Endometrial microvascular endothelial cells (primary cell): ENCODE measurements around the gene CERS1. TPM values are rescaled to one million over a fixed set of nuclear protein-coding genes. Genes with fewer than 3 reads are reported as not detected.

Source experiments
- in situ Hi-C: cut with HindIII; loops from 2 replicates; pipeline ENCODE4 v1.10.0; 2017; ENCODE audit warnings: low sequenced_read_pairs, low pct_unique_long_range_greater_than_20kb; ENCODE audit errors: inconsistent ontology term
- total RNA-seq: library from RNA; depleted of rRNA; stranded (reverse); fragments of >200 nt; gene quantifications from one replicate; pipeline ENCODE4 v1.2.3, GENCODE V29; 2015; ENCODE audit errors: inconsistent ontology term

Gene CERS1, protein sequence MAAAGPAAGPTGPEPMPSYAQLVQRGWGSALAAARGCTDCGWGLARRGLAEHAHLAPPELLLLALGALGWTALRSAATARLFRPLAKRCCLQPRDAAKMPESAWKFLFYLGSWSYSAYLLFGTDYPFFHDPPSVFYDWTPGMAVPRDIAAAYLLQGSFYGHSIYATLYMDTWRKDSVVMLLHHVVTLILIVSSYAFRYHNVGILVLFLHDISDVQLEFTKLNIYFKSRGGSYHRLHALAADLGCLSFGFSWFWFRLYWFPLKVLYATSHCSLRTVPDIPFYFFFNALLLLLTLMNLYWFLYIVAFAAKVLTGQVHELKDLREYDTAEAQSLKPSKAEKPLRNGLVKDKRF
- not detected for total RNA-seq

DNA sequence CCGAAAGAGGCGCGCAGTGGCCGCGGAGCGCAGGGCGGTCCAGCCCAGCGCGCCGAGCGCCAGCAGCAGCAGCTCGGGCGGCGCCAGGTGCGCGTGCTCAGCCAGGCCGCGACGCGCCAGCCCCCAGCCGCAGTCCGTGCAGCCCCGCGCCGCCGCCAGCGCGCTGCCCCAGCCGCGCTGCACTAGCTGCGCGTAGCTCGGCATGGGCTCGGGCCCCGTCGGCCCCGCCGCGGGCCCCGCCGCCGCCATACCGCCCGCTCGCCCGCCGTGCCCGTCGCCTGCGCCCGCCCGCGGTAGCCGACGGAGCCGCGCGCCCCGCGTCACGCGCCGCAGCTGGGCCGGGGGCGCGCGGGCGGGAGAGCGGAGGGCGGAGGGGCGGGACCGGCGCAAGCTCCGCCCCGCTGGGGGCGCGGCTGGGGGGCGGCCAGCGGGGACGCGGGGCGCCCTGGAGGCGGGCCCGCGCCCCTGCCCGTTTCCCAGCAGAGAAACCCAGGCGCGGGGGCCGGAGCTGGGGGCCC is at the start of gene CERS1:
Gene CERS1 (minus strand): TSS at position 335 of the 518 bp plus-strand sequence. CDS start 86 bp downstream, at position 249.
- in situ Hi-C loops: no loop called here

DNA sequence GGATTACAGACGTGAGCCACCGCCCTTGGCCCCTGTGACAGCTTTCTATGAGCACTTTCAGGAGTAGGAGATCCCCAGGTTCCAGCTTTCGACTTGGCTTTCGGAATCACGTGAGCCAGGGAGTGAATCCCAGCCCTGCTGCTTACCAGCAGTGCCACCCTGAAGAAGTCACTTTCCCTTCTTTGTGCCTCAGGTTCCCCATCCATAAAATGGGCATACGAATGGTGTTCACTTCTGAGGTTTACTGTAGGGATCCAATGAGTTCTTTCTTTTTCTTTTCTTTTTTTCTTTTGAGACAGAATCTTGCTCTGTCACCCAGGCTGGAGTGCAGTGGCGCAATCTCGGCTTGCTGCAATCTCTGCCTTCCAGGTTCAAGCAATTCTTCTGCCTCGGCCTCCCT is 49.3 kb upstream of the CERS1 start:
- in situ Hi-C loops: no loop called here

DNA sequence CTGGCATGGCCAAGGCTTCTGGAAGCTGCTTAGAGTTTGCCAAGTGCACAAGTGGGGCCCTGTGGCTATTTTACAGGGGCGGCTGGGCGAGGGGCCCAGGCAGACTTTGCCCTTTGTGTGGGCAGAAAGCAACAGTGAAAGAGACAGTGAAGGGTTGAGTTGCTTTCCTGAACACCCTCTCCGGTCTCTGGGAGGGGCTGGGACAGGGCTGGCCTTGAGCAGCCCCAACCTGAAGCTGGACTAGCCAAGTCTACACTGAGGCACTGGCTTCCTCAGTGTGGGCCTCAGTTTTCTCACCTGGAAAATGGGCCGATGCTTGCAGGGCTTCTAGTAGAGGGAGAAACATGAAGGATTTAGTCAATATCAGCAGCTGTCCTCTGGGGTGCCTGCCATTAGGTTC is 47.5 kb upstream of the CERS1 start:
- in situ Hi-C loops: no loop called here

DNA sequence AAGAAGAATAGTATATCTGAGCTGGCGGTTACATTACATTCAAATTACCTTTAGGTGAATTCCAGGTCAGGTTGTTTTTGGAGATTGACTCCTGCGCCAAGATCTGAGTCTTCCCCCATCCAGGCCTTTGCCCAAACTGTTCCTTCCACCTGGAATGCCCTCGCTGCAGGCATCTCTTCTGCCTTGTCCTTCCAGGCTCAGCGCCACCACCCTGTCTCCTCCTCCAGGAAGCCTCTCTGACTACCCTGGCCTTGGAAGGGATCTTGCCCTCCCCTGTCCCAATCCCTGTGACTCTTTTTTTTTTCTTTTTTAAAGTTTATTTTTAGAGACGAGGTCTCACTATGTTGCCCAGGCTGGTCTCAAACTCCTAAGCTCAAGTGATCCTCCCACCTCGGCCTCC is 46.7 kb upstream of the CERS1 start:
- in situ Hi-C loops: no loop called here

DNA sequence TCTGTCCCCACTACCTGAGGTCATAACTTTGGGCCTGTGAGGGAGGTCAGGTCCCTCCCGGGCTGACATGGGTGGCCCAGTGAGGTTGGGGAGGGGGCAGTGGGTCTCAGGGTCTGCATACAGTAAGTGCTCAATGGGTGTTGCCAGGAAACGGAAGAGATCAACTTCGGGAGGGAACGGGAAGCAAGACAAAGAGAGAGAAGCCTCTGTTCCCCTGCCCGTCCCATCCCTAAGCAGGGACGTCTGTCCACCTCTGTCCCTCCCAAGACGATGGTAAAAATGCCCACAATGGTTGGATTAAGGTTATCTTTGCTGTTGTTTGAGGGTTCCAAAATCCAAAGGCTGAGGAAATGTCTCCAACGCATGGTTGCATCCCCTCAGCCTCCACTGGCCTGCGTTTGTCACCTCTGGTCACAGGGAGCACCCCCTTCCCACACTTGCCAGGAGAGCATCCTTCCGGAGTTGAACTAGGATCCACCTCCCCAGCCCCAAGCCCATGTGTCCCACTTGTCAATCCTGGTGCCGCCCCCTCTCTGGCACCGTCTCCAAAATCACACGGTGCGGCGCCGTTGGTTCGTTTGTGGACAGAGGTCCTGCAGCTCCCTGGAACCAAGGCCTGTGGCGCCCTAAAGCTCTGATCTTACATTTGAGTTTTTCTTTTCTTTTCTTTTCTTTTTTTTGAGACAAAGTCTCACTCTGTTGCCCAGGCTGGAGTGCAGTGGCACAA is 45.8 kb upstream of the CERS1 start:
- in situ Hi-C loops: no loop called here

DNA sequence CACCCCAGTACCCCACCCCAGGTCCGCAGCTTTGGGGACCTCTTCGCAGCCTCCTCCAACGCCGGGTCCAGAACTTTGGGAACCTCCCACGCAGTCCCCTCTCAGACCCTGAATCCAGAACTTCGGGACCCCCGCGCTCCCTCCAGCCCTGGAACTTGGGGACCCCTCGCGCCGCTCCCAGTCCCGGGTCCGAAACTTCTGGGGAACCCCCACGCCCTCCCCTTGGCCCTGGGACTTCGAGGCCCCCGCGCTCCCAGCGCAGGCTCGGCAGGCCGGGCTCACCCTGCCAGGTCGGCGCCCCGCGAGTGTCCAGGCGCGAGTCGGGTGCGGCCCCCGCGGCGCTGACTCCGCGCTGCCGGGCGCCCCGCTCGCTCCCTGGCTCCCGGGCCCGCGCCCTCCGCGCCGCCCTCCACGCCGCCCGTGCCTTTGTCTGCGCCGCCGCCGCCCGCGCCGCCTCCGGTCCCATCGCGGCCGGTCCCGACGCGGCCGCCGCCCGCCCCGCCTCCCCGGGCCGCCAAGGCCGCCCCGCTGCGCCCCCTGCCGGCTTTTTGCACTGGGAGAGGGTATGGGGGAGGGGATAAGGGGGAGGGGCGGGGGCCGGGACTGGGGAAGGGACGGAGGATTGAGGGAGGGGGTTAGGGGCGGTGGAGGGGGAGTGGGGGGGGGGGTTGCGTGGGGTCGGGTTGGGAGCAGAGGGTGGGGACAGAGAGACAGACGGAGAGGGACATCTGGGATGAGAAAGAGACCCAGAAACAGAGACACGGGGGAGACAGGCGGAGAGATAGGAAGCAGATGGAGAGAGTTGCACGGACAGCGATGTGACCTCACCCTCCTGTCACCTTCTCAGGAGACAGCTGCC is 45.0 kb upstream of the CERS1 start, which contains the start of gene HOMER3:
Gene HOMER3 (minus strand): TSS at position 449 of the 859 bp plus-strand sequence. CDS start 2,235 bp downstream, outside the sequence.
- in situ Hi-C loops: no loop called here

DNA sequence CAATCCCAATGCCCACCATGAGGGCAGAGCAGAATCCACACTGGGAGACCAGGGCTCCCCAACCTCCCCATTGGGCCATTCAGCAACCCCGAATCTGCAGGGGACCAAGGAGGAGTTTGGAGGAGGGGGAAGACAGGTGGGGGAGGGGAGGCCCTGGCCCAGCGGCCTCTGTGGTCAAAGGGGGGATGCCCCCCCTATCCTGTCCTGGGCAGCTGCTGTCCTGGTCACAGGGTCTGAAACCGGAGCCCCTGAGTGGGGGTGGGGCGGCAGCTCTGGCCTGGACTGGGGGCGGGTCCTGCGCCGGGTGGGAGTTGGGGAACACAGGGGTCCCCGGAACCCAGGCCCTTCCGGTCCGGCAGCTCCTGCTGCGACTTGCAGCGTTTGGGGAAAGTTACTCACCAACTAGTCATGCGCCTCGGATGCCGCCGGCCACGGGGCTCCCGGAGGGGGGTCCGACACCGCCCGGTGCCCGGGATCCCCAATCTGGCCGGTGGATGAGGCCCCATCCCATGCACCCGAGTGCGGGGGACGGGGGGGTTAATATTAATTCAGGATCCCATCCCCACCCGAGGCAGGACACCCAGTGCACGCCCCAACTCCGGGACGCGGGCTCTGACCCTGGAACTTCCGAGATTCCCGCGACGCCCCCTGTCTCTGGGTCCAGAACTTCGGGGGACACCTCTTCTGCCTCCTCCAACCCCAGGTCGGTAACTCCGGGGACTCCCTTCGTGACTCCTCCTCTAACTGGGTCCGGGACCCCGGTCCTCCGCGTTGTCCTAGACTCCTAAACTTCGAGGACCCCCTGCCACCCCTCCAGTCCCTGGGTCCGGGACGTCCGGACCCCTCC is 44.2 kb upstream of the CERS1 start:
- in situ Hi-C loops: no loop called here

DNA sequence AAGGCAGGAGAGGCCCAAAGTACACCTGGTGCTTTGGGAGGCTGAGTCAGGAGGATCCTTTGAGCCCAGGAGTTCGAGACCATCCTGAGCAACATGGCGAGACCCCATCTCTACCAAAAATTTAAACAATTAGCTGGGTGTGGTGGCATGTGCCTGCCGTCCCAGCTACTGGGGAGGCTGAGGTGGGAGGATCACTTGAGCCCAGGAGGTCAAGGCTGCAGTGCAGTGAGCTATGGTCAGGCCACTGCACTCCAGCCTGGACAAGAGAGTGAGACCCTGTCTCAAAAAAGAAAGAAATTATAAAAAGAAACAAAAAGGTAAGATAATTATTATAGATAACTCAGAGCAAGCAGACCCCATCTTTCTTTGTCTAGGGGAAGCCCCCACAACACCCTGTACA is 43.2 kb upstream of the CERS1 start:
- in situ Hi-C loops: no loop called here

DNA sequence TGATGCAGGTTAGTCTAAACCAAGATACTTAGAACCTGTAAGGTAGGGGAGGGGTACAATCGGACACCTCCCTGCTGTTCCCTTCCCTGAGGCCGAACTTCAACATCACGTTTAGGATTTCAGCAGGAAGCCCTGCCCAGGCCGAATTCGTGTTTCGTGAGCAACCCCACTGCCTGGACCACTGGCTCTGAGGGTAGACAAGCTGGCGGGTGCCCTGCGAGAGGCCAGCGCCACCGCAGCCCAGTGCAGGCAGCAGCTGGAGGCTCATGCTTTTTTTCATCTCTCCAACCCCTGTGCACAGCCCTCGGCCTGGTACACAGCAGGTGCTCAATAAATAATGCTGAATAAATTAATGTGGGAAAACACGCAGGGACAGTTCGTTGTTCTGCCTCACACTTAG is 37.3 kb upstream of the CERS1 start:
- in situ Hi-C loops: no loop called here

DNA sequence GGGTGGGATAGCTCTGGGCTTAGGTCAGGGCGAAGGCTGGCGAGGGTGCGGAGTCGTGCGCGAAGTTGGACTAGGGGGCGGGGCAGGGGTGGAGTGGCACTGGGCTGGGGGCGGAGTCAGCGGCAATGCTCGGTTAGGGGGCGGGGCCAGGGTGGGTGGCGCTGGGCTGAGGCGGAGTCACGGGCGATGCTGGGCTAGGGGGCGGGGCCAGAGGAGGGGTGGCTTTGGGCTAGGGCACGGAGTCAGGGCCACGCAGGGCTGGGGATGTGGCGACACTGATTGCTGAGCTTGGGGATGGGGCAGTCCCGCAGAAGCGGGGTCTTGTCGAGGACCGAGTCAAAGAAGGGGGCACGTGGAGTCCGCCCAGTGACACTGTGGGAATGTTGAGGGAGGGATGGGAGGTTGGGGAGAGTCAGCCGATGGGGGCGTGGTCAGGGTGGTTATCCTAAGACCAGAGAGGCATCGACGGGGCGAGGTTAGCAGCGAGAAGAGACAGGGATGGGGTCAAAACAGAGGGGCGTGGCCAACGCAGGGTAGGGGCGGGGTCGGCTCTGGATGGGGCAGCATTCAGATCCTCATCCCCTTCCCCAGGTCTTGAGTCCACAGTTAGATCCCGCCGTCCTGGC is 36.4 kb upstream of the CERS1 start:
- in situ Hi-C loops: no loop called here

DNA sequence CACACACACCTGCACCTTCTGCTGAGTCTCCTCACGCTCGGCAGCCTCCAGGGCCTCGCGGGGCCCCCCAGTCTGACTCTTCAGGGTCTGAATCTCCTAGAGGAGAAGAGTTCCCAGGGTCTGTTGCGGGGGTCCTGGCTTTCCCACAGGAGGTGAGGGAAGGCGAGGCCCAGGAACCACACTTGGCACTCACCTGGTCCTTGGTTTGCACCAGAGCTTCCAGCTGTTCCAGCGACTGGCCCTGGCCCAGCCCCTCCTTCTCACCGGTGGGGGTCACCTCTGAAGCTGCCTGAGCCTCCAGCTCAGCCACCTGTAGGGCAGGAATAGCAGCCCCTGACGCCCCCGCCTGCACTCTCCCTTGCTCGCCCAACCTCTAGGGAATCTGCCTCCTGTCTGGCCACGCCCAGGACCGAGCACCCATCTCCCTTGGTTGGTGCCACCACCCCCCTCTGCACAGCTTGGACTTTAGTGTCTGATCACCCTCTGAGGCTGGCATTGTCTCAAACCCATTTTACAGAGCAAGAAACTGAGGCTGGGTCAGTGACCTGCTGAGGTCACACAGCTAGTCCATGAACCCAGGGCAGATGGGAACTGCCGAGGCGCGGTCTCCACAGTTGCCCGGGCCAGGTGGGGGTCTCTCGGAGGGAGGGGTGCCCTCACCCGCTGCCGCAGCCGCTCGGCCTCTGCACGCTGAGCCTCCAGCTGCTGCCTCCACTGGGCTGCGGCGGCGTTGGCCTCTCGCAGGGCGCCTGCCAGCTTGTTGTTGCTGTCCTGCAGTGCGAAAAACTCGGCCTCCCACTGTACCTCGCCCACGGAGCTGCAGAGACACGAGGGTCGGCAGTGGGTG is 35.6 kb upstream of the CERS1 start:
- in situ Hi-C loops: no loop called here

DNA sequence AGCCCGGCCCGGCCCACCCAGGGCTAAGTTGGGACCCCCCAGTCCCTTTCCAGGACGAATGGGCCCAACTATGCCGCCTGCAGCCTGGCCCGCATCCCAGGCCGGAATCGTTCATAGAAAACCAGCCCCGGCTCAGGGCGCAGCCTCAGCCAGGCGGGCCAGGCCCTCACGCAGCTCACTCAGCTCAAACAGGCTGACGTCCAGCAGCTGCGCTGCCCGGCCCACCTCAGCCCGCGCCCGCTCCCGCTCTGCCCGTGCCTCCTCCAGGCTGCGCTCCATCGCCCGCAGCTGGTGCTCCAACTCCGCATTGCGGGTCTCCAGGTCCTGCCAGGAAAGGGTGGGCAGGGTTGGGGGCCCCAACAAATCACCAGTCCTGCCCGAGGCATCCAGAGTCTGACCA is 33.4 kb upstream of the CERS1 start:
- in situ Hi-C loops: no loop called here

DNA sequence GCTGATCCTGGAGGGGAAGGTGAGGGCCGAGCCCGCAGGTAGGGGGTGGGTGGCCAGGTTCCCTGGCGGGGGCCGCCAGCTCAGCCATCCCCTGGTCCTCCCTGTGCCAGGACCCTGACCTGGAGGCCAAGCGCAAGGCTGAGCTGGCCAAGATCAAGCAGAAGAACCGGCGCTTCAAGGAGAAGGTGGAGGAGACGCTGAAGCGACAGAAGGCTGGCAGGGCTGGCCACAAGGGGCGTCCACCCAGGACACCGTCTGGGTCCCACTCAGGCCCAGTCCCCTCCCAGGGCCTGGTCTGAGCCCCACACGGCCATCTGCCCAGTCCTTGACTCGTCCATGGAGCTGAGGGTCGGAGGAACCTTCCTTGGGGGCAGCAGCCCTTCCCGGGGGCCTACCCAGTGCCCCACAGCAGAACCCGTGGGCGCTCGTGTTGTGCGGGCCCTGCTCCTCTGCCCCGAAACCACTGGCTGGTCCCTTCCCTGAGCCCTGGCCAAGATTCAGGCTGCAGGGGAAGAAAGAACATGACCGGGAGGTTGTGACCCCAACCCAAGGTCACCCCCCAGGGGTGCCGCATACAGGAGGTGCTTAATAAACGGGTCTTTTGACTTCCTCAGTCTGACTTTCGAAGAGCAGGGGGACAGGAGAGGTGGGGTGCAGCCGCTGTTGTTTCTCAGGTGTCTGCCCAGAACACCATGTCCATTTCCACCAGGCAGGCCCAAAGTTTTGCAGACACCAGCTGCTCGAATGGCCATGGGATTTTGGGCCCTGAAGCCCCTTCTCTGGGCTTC is 32.3 kb upstream of the CERS1 start:
- in situ Hi-C loops: no loop called here

DNA sequence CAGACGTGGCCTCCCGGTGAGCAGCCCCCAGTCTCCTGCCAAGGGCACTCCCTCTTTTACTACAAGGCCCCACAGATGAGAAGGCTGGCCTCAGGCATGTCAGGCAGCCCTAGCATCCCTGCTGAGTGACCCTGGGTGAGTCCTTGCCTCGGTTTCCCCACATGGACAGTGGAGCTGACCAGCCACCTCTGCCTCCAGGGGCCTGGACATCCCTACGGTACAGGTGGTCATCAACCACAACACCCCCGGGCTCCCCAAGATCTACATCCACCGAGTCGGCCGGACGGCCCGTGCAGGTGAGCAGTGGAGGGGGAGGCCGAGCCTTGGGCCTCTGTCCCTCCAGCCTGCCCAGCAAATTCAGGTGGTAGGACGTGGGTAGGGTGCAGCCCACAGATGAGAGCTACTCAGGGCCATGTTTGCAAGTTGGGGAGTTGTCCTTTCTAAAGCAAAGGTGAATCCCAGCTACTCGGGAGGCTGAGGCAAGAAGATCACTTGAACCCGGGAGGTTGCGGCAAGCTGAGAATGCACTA is 28.8 kb upstream of the CERS1 start:
- in situ Hi-C loops: no loop called here

DNA sequence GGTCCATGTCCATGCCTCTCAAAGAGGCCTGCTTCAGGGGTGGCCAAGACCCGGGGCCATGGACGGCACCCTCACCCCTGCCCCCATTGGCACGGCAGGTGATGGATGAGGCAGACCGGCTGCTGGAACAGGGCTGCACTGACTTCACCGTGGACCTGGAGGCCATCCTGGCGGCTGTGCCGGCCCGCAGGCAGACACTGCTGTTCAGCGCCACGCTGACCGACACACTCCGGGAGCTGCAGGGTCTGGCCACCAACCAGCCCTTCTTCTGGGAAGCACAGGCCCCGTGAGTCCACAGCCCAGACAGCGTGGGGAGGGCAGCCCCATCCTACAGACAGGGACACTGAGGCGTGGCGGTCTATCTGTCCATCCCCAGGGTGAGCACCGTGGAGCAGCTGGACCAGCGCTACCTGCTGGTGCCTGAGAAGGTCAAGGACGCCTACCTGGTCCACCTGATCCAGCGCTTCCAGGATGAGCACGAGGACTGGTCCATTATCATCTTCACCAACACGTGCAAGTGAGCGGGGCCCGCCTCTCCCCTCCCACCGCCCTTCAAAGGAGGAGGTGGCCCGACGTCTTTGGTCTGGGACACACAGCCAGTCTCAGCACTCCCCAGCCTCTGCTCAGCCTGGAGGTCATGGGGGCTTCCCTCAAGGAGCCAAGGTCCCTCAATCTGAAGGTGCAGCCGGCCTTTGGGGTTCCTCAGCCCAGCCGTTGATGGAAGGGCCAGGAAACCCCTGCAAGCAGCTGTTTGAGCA is 26.4 kb upstream of the CERS1 start:
- in situ Hi-C loops: no loop called here
